Astrocyte (in vitro differentiated cells and primary cell): ENCODE data around the gene ATP5F1C.

Experiments
- EZH2 ChIP-seq: IDR thresholded peaks from 2 replicates; pipeline ENCODE4 v1.6.1; 2012; ENCODE audit warnings: mild to moderate bottlenecking, low read length, inconsistent platforms; ENCODE audit not compliant: insufficient read depth
- TF ChIP-seq, protein P1 (sequence below): IDR thresholded peaks from 2 replicates; pipeline ENCODE4 v1.5.1; 2011; ENCODE audit warnings: low read depth, mild to moderate bottlenecking, inconsistent platforms, low read length, moderate library complexity; ENCODE audit not compliant: insufficient read depth

DNA sequence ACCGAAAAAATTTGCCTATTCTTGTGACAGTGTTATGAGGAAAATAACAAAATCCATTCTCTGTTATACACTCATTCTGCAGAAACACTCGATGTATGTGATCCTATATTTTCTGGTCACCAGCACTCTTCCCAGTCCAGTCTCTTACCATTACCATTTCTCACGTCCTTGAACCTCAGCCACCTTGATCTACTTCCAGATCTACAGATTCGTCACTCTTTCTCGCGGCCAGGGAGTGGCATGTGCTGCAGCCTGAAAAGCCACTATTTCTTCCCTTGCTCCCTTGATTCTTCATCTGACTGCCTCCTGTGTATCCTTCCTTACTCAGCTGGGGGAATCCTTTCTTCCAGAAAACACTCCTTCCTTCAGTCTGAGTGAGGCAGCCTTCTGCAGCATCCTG, 16.2 kb downstream of the ATP5F1C start:
- TF ChIP-seq, protein P1, sequence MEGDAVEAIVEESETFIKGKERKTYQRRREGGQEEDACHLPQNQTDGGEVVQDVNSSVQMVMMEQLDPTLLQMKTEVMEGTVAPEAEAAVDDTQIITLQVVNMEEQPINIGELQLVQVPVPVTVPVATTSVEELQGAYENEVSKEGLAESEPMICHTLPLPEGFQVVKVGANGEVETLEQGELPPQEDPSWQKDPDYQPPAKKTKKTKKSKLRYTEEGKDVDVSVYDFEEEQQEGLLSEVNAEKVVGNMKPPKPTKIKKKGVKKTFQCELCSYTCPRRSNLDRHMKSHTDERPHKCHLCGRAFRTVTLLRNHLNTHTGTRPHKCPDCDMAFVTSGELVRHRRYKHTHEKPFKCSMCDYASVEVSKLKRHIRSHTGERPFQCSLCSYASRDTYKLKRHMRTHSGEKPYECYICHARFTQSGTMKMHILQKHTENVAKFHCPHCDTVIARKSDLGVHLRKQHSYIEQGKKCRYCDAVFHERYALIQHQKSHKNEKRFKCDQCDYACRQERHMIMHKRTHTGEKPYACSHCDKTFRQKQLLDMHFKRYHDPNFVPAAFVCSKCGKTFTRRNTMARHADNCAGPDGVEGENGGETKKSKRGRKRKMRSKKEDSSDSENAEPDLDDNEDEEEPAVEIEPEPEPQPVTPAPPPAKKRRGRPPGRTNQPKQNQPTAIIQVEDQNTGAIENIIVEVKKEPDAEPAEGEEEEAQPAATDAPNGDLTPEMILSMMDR = no peak
- no peak for TF ChIP-seq EZH2
